HEK293 (cell line): ENCODE data around the gene PCDHB11.
"Not testable (repeated sequence)": the region's sequence is repeated elsewhere in the genome, so short reads cannot be mapped to it uniquely, and the experiment has no call there.

Experiments used
- CTCF ChIA-PET: fragments of 350-600 bp; formaldehyde crosslinking; extraction: SDS; loops from one replicate; lab custom pipeline; 2021; ENCODE audit warnings: antibody characterized with exemption; lab: Yijun Ruan, JAX
- POLR2A ChIA-PET: fragments of 300-600 bp; formaldehyde crosslinking; extraction: SDS; loops from one replicate; lab custom pipeline; 2020; ENCODE audit warnings: antibody characterized with exemption, inconsistent platforms; lab: Yijun Ruan, JAX
- H3K27ac ChIP-seq: fragments of 200-500 bp; sonication (Bioruptor generic); 2 replicates; pipeline ENCODE4 v1.5.1; 2014; ENCODE audit warnings: low read depth, low read length, control low read depth, inconsistent platforms; ENCODE audit errors: extremely low read depth
- H3K36me3 ChIP-seq, 2 experiments: fragments of 200-500 bp in 1 of 2; sonication (Bioruptor generic) in 1 of 2; 1 replicate in 1 of 2; 2 replicates in 1 of 2; pipeline ENCODE4 v1.5.1; 2014 to 2017; ENCODE audit warnings: inconsistent platforms in 2 of 2, low read length in 2 of 2; ENCODE audit not compliant: control insufficient read depth in 2 of 2, insufficient read depth in 1 of 2
- H3K4me1 ChIP-seq: fragments of 200-500 bp; sonication (Bioruptor generic); 2 replicates; pipeline ENCODE4 v1.5.1; 2014; ENCODE audit warnings: mild to moderate bottlenecking, low read length, inconsistent platforms; ENCODE audit not compliant: control insufficient read depth, insufficient read depth
- H3K4me3 ChIP-seq: 2 replicates; pipeline ENCODE4 v1.5.1; 2011; ENCODE audit warnings: low read depth, mild to moderate bottlenecking, control low read depth, low read length, moderate library complexity
- H3K9me3 ChIP-seq: fragments of 200-500 bp; sonication (Bioruptor generic); 2 replicates; pipeline ENCODE4 v1.5.1; 2014; ENCODE audit warnings: low read depth, low read length, inconsistent platforms; ENCODE audit not compliant: control insufficient read depth, insufficient read depth
- GLIS1 ChIP-seq: fragments of 450-650 bp; formaldehyde crosslinking; IDR thresholded peaks from 2 replicates; pipeline ENCODE4 v1.5.1; 2016; ENCODE audit warnings: missing biosample characterization, missing genetic modification characterization
- SETDB1 ChIP-seq: IDR thresholded peaks from one replicate; pipeline ENCODE4 v1.6.1; 2017; ENCODE audit warnings: mild to moderate bottlenecking, low read length, moderate library complexity, mixed read lengths; ENCODE audit not compliant: insufficient read length
- SP2 ChIP-seq: fragments of 450-650 bp; formaldehyde crosslinking; IDR thresholded peaks from 2 replicates; pipeline ENCODE4 v1.5.1; 2016; ENCODE audit warnings: missing biosample characterization, missing genetic modification characterization
- ZBTB17 ChIP-seq: fragments of 450-650 bp; formaldehyde crosslinking; IDR thresholded peaks from 2 replicates; pipeline ENCODE4 v1.5.1; 2016; ENCODE audit warnings: missing biosample characterization, missing genetic modification characterization
- ZBTB21 ChIP-seq: fragments of 450-650 bp; formaldehyde crosslinking; IDR thresholded peaks from 2 replicates; pipeline ENCODE4 v1.5.1; 2017; ENCODE audit warnings: missing biosample characterization, missing genetic modification characterization
- ZNF248 ChIP-seq: fragments of 450-650 bp; formaldehyde crosslinking; IDR thresholded peaks from 2 replicates; pipeline ENCODE4 v1.5.1; 2017; ENCODE audit warnings: missing biosample characterization, missing genetic modification characterization
- ZNF335 ChIP-seq: fragments of 450-650 bp; formaldehyde crosslinking; conservative IDR thresholded peaks from 2 replicates; pipeline ENCODE4 v1.5.1; 2016; ENCODE audit warnings: missing biosample characterization, missing genetic modification characterization
- ZNF621 ChIP-seq: fragments of 450-650 bp; formaldehyde crosslinking; IDR thresholded peaks from 2 replicates; pipeline ENCODE4 v1.5.1; 2017; ENCODE audit warnings: missing biosample characterization, missing genetic modification characterization
- ZNF654 ChIP-seq: fragments of 450-650 bp; formaldehyde crosslinking; IDR thresholded peaks from 2 replicates; pipeline ENCODE4 v1.5.1; 2016; ENCODE audit warnings: low read depth, missing biosample characterization, missing genetic modification characterization
- ZNF660 ChIP-seq: fragments of 450-650 bp; IDR thresholded peaks from 2 replicates; pipeline ENCODE4 v1.5.1; 2018; ENCODE audit warnings: missing biosample characterization, mild to moderate bottlenecking, missing genetic modification characterization
- ZNF768 ChIP-seq: fragments of 450-650 bp; formaldehyde crosslinking; IDR thresholded peaks from 2 replicates; pipeline ENCODE4 v1.5.1; 2018; ENCODE audit warnings: missing biosample characterization, mild to moderate bottlenecking, missing genetic modification characterization
- TF ChIP-seq, protein P1 (sequence below): fragments of 450-650 bp; formaldehyde crosslinking; IDR thresholded peaks from 2 replicates; pipeline ENCODE4 v1.5.1; 2016; ENCODE audit warnings: missing biosample characterization, missing genetic modification characterization
- TF ChIP-seq, protein P2 (sequence below): fragments of 450-650 bp; formaldehyde crosslinking; IDR thresholded peaks from 2 replicates; pipeline ENCODE4 v1.5.1; 2017; ENCODE audit warnings: missing biosample characterization, mild to moderate bottlenecking, missing genetic modification characterization, moderate library complexity

PCDHB11 gene

DNA sequence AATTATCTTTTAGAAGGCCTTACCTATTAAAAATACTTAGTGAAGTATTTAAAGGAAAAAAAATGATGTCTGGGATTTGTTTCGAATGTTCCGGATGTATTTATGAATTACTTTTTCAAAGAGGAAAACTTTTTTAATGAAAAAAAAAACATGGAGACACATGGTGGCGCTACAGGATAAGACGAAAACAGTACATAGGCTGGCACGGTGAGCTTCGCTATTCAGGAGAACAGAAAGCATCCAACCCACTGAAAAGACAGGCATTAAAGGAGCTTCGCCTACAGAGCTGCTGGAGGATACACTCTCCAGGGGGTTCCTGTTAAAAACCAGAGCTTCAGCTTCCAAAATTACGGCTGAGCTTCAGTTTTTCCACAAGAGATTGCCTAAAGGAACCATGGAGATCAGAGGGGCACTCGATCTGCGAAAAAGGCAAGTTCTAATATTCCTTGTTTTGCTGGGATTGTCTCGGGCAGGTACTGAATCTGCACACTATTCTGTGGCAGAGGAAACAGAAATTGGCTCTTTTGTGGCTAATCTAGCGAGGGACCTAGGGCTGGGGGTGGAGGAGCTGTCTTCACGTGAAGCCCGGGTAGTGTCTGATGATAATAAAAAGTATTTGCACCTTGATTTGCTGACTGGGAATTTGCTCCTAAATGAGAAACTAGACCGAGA is 23.8 kb downstream of the PCDHB11 start, which contains the start of gene PCDHB14:
Gene PCDHB14, plus strand, starts transcription at position 232 of the 672 bp plus-strand sequence. Its CDS starts 163 bp downstream, at position 395.
- POLR2A ChIA-PET = no interaction called here

DNA sequence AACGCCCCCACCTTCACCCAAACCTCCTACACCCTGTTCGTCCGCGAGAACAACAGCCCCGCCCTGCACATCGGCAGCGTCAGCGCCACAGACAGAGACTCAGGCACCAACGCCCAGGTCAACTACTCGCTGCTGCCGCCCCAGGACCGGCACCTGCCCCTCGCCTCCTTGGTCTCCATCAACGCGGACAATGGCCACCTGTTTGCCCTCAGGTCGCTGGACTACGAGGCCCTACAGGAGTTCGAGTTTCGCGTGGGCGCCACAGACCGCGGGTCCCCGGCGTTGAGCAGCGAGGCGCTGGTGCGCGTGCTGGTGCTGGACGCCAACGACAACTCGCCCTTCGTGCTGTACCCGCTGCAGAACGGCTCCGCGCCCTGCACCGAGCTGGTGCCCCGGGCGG is 25.4 kb downstream of the PCDHB11 start:
- H3K27ac ChIP-seq, POLR2A ChIA-PET, H3K9me3 ChIP-seq, CTCF ChIA-PET, H3K36me3 ChIP-seq, H3K4me3 ChIP-seq, H3K4me1 ChIP-seq: not testable (repeated sequence)

More for the DNA sequence above, 23.8 kb downstream of the PCDHB11 start, which contains the start of gene PCDHB14:
- Histone ChIP-seq H3K4me1 (no peaks in the 10 kb centered on the region; the same call in 1 of the 2 replicates), H3K36me3 (no peaks in the 10 kb centered on the region), H3K27ac (no peak within 1 kb of the TSS), H3K9me3 (no peaks in the 10 kb centered on the region), H3K4me3 (peak within 1 kb of the TSS; percentile 4)
- CTCF ChIA-PET = interaction anchor here (0.5 to 3.0 kb wide), 24 partner anchors 8 to 344 kb away, joined by 3 to 20 read pairs (median 4); partner anchors contain the start of genes PCDHB10, PCDHB11, PCDHB16 and PCDHGA11
- no peak for TF ChIP-seq ZNF248 (tag by site-specific recombination)
- peak; percentile 43 for TF ChIP-seq GLIS1 (tag by site-specific recombination)
- TF ChIP-seq ZNF335 (tag by site-specific recombination) = peak; percentile 52
- TF ChIP-seq, protein P1, sequence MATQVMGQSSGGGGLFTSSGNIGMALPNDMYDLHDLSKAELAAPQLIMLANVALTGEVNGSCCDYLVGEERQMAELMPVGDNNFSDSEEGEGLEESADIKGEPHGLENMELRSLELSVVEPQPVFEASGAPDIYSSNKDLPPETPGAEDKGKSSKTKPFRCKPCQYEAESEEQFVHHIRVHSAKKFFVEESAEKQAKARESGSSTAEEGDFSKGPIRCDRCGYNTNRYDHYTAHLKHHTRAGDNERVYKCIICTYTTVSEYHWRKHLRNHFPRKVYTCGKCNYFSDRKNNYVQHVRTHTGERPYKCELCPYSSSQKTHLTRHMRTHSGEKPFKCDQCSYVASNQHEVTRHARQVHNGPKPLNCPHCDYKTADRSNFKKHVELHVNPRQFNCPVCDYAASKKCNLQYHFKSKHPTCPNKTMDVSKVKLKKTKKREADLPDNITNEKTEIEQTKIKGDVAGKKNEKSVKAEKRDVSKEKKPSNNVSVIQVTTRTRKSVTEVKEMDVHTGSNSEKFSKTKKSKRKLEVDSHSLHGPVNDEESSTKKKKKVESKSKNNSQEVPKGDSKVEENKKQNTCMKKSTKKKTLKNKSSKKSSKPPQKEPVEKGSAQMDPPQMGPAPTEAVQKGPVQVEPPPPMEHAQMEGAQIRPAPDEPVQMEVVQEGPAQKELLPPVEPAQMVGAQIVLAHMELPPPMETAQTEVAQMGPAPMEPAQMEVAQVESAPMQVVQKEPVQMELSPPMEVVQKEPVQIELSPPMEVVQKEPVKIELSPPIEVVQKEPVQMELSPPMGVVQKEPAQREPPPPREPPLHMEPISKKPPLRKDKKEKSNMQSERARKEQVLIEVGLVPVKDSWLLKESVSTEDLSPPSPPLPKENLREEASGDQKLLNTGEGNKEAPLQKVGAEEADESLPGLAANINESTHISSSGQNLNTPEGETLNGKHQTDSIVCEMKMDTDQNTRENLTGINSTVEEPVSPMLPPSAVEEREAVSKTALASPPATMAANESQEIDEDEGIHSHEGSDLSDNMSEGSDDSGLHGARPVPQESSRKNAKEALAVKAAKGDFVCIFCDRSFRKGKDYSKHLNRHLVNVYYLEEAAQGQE (tag by site-specific recombination) = no peak
- TF ChIP-seq SP2 = no peak
- peak; percentile 80 for TF ChIP-seq ZNF654
- peak; percentile 79 for TF ChIP-seq ZBTB17 (tag by site-specific recombination)
- TF ChIP-seq ZBTB21 (tag by site-specific recombination) = no peak
- TF ChIP-seq ZNF621 = no peak
- no peak for TF ChIP-seq ZNF768 (tag by site-specific recombination)
- TF ChIP-seq, protein P2, sequence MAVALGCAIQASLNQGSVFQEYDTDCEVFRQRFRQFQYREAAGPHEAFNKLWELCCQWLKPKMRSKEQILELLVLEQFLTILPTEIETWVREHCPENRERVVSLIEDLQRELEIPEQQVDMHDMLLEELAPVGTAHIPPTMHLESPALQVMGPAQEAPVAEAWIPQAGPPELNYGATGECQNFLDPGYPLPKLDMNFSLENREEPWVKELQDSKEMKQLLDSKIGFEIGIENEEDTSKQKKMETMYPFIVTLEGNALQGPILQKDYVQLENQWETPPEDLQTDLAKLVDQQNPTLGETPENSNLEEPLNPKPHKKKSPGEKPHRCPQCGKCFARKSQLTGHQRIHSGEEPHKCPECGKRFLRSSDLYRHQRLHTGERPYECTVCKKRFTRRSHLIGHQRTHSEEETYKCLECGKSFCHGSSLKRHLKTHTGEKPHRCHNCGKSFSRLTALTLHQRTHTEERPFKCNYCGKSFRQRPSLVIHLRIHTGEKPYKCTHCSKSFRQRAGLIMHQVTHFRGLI (tag by site-specific recombination) = no peak
- no peak for TF ChIP-seq SETDB1
- TF ChIP-seq ZNF660 (tag by site-specific recombination) = 0 out of 2 replicates have a peak, but pooled peaks have one; percentile 34

DNA sequence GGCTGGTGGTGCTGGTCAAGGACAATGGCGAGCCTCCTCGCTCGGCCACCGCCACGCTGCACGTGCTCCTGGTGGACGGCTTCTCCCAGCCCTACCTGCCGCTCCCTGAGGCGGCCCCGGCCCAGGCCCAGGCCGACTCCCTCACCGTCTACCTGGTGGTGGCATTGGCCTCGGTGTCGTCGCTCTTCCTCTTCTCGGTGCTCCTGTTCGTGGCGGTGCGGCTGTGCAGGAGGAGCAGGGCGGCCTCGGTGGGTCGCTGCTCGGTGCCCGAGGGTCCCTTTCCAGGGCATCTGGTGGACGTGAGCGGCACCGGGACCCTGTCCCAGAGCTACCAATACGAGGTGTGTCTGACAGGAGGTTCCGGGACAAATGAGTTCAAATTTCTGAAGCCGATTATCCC is 26.0 kb downstream of the PCDHB11 start:
- CTCF ChIA-PET, POLR2A ChIA-PET, H3K4me1 ChIP-seq, H3K4me3 ChIP-seq, H3K27ac ChIP-seq, H3K9me3 ChIP-seq, H3K36me3 ChIP-seq: not testable (repeated sequence)
